ENCODE measurements around the gene AZGP1.
"Not testable (repeated sequence)": the region's sequence is repeated elsewhere in the genome, so short reads cannot be mapped to it uniquely, and the experiment has no call there.

- not testable (repeated sequence) for TF ChIP-seq GABPA (IDR thresholded peaks at IDR 0.05; ENCODE audit: low read depth); EP300 (IDR thresholded peaks at IDR 0.05; ENCODE audit: borderline replicate concordance in 1 of 2, low read depth in 1 of 2, low read length in 1 of 2); SMC3 (IDR thresholded peaks at IDR 0.05; ENCODE audit: low read depth, low read length); CTCF (IDR thresholded peaks at IDR 0.05); JUND (IDR thresholded peaks at IDR 0.05); EZH2phosphoT487 (IDR thresholded peaks at IDR 0.05; ENCODE audit: borderline replicate concordance, low read depth)
These were observed 23.2 kb downstream of the AZGP1 start for GRCh38 chr7:99952649-99953048.

Measured in SK-N-SH (cell line).